ENCODE data around the gene OTUB2.

The OTUB2 gene

GRCh38 chr14:93997916-93998870 is 27.9 kb upstream of the OTUB2 start:
- Histone ChIP-seq H3K79me2 (ENCODE audit: control insufficient read depth, insufficient read depth, low read length, unreplicated experiment) (no peaks in the 10 kb centered on the region), H3K4me1 (ENCODE audit: control insufficient read depth, insufficient read depth, low read length, unreplicated experiment) (peaks cover 19% of the 10 kb centered on the region), H3K36me3 (ENCODE audit: insufficient read depth, low read length) (no peaks in the 10 kb centered on the region), H3K27ac (ENCODE audit: low read depth, low read length) (no peak overlapping the region), H3K27me3 (ENCODE audit: insufficient read depth, low read length) (peaks cover 5% of the 10 kb centered on the region; the same call in 1 of the 2 replicates), H3K4me3 (ENCODE audit: low read depth, low read length) (no peak overlapping the region), H2AFZ (ENCODE audit: low read length, unreplicated experiment) (no peak overlapping the region)

- no peak overlapping the region for H2AFZ ChIP-seq (ENCODE audit: low read length, unreplicated experiment)
- H3K4me1 ChIP-seq (ENCODE audit: control insufficient read depth, insufficient read depth, low read length, unreplicated experiment): peaks cover 19% of the 10 kb centered on the region
- H3K27ac ChIP-seq (ENCODE audit: low read depth, low read length): no peak overlapping the region
- H3K4me3 ChIP-seq (ENCODE audit: low read depth, low read length): no peak overlapping the region
- peaks cover 5% of the 10 kb centered on the region; the same call in 1 of the 2 replicates for H3K27me3 ChIP-seq (ENCODE audit: insufficient read depth, low read length)
- no peaks in the 10 kb centered on the region for H3K79me2 ChIP-seq (ENCODE audit: control insufficient read depth, insufficient read depth, low read length, unreplicated experiment)
- no peaks in the 10 kb centered on the region for H3K36me3 ChIP-seq (ENCODE audit: insufficient read depth, low read length)
Measured at GRCh38 chr14:93998871-93999403, 27.2 kb upstream of the OTUB2 start.

GRCh38 chr14:93999573-93999972 is 26.6 kb upstream of the OTUB2 start:
- H3K4me1 ChIP-seq (ENCODE audit: control insufficient read depth, insufficient read depth, low read length, unreplicated experiment): peaks cover 15% of the 10 kb centered on the region
- H3K4me3 ChIP-seq (ENCODE audit: low read depth, low read length): no peak overlapping the region
- H3K27ac ChIP-seq (ENCODE audit: low read depth, low read length): no peak overlapping the region
- no peaks in the 10 kb centered on the region for H3K79me2 ChIP-seq (ENCODE audit: control insufficient read depth, insufficient read depth, low read length, unreplicated experiment)
- H3K36me3 ChIP-seq (ENCODE audit: insufficient read depth, low read length): no peaks in the 10 kb centered on the region
- peaks cover 5% of the 10 kb centered on the region; the same call in 1 of the 2 replicates for H3K27me3 ChIP-seq (ENCODE audit: insufficient read depth, low read length)
- no peak overlapping the region for H2AFZ ChIP-seq (ENCODE audit: low read length, unreplicated experiment)

- peaks cover 5% of the 10 kb centered on the region; the same call in 1 of the 2 replicates for H3K27me3 ChIP-seq (ENCODE audit: insufficient read depth, low read length)
- no peak overlapping the region for H3K27ac ChIP-seq (ENCODE audit: low read depth, low read length)
- no peak overlapping the region for H2AFZ ChIP-seq (ENCODE audit: low read length, unreplicated experiment)
- peaks cover 8% of the 10 kb centered on the region for H3K4me1 ChIP-seq (ENCODE audit: control insufficient read depth, insufficient read depth, low read length, unreplicated experiment)
- no peak overlapping the region for H3K4me3 ChIP-seq (ENCODE audit: low read depth, low read length)
- H3K36me3 ChIP-seq (ENCODE audit: insufficient read depth, low read length): no peaks in the 10 kb centered on the region
- no peaks in the 10 kb centered on the region for H3K79me2 ChIP-seq (ENCODE audit: control insufficient read depth, insufficient read depth, low read length, unreplicated experiment)
Measured at GRCh38 chr14:94000267-94000666, 25.9 kb upstream of the OTUB2 start.

- H3K27ac ChIP-seq (ENCODE audit: low read depth, low read length): no peak overlapping the region
- no peaks in the 10 kb centered on the region for H3K36me3 ChIP-seq (ENCODE audit: insufficient read depth, low read length)
- H3K79me2 ChIP-seq (ENCODE audit: control insufficient read depth, insufficient read depth, low read length, unreplicated experiment): no peaks in the 10 kb centered on the region
- peaks cover 7% of the 10 kb centered on the region for H3K4me1 ChIP-seq (ENCODE audit: control insufficient read depth, insufficient read depth, low read length, unreplicated experiment)
- peaks cover 5% of the 10 kb centered on the region; the same call in 1 of the 2 replicates for H3K27me3 ChIP-seq (ENCODE audit: insufficient read depth, low read length)
- H3K4me3 ChIP-seq (ENCODE audit: low read depth, low read length): no peak overlapping the region
- no peak overlapping the region for H2AFZ ChIP-seq (ENCODE audit: low read length, unreplicated experiment)
Measured at GRCh38 chr14:94001016-94001415, 25.1 kb upstream of the OTUB2 start.

DNA sequence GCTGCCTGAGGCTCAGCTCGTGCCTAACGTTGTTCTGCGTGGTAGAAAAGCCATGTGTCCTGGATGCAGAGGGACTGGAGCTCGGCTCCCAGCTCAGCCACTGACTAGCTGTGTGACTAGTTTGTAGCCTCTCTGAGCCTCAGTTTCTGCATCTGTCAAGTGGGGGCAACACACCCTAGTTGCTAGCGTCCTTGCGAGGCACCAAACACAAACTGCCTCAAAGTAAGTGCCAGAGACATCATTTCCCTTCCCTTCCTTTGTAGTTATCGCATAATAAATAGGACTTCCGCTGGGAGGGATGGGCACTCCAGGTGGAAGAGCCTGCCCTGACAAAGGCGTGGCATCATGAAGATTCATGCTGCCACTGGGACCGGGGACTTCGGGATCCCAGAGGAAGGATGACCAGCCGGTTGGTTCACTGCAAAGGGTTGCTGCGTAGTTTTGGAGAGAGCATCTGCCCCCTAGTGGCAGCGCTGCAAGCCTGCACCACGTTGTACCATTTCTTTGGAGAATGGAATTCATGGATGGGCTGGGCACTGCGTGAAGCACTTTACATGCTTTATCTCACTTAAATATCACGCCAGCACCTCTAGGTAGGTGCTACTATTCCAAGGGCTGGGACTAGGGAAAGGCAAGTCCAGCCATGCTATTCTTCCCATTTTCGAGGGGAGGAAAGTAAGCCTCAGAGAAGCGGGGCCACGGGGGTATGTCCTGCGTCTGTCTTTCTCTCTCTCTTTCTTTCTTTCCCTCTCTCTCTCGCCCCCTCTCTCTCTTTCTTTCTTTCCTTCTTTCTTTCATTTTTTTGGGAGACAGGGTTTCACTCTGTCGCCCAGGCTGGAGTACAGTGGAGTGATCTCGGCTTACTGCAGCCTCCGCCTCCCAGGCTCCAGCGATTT is 24.4 kb upstream of the OTUB2 start:
- Histone ChIP-seq H3K36me3 (ENCODE audit: insufficient read depth, low read length) (no peaks in the 10 kb centered on the region), H3K4me1 (ENCODE audit: control insufficient read depth, insufficient read depth, low read length, unreplicated experiment) (peaks cover 7% of the 10 kb centered on the region), H2AFZ (ENCODE audit: low read length, unreplicated experiment) (no peak overlapping the region), H3K4me3 (ENCODE audit: low read depth, low read length) (no peak overlapping the region), H3K27me3 (ENCODE audit: insufficient read depth, low read length) (peaks cover 5% of the 10 kb centered on the region; the same call in 1 of the 2 replicates), H3K27ac (ENCODE audit: low read depth, low read length) (no peak overlapping the region), H3K79me2 (ENCODE audit: control insufficient read depth, insufficient read depth, low read length, unreplicated experiment) (no peaks in the 10 kb centered on the region)

GRCh38 chr14:94003397-94003796 is 22.7 kb upstream of the OTUB2 start:
- peaks cover 7% of the 10 kb centered on the region for H3K4me1 ChIP-seq (ENCODE audit: control insufficient read depth, insufficient read depth, low read length, unreplicated experiment)
- no peaks in the 10 kb centered on the region for H3K79me2 ChIP-seq (ENCODE audit: control insufficient read depth, insufficient read depth, low read length, unreplicated experiment)
- H3K27ac ChIP-seq (ENCODE audit: low read depth, low read length): no peak overlapping the region
- no peaks in the 10 kb centered on the region for H3K36me3 ChIP-seq (ENCODE audit: insufficient read depth, low read length)
- H3K27me3 ChIP-seq (ENCODE audit: insufficient read depth, low read length): peaks cover 5% of the 10 kb centered on the region; the same call in 1 of the 2 replicates
- H3K4me3 ChIP-seq (ENCODE audit: low read depth, low read length): no peak overlapping the region
- H2AFZ ChIP-seq (ENCODE audit: low read length, unreplicated experiment): no peak overlapping the region

DNA sequence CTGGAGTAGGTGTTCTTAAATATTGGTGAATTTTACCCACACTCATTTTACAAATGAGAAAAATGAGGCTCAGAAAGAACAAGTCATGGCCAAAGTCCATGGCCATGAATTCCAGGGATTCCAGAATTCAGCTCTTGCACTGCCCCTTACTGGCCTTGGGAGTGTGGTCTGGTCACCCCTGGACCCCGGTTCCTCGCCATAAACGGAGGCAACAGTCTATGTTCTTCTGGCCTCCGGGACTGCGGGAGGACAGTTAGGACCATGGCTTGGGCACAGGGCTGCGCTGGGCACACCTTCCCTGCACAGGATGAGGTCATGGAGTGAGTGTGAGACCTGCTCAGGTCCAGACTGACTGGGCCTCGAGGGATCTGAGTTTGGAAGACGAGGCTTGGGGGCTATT is 22.1 kb upstream of the OTUB2 start:
- H2AFZ ChIP-seq (ENCODE audit: low read length, unreplicated experiment): no peak overlapping the region
- no peaks in the 10 kb centered on the region for H3K79me2 ChIP-seq (ENCODE audit: control insufficient read depth, insufficient read depth, low read length, unreplicated experiment)
- no peak overlapping the region for H3K27ac ChIP-seq (ENCODE audit: low read depth, low read length)
- H3K4me1 ChIP-seq (ENCODE audit: control insufficient read depth, insufficient read depth, low read length, unreplicated experiment): peaks cover 7% of the 10 kb centered on the region
- H3K27me3 ChIP-seq (ENCODE audit: insufficient read depth, low read length): peaks cover 5% of the 10 kb centered on the region; the same call in 1 of the 2 replicates
- H3K36me3 ChIP-seq (ENCODE audit: insufficient read depth, low read length): no peaks in the 10 kb centered on the region
- H3K4me3 ChIP-seq (ENCODE audit: low read depth, low read length): no peak overlapping the region

DNA sequence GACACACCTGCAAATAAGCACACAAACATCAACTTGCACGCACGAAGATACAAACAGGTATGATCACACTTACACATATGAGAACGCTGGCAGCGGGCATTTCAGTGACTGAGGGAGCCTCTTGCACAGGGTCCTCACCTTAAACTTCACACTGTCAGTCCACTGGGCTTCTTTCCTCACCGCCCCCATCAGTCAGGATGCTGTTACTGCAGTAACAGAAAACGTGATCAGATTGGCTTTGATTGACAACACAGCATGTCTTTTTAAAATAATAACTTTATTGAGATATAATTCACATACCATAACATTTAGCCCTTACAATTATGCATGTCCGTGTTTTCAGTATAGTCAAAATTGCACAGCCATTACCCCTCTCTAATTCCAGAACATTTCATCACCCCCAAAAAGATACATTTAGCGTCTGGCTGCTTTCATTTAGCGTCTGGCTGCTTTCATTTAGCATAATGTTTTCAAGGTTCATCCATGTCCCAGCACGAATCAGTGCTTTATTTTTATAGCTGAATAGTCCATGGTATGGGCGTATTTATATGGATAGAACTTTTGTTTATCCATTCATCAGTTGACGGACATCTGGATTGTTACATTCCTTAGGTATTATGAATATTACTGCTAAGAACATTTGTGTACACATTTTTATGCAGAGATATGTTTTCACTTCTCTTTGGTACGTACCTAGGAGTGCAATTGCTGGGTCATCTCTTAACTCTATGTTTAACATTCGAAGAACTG is 20.6 kb upstream of the OTUB2 start:
- H3K4me3 ChIP-seq (ENCODE audit: low read depth, low read length): peak overlapping the region; percentile 74
- no peak overlapping the region for H3K27ac ChIP-seq (ENCODE audit: low read depth, low read length)
- no peaks in the 10 kb centered on the region for H3K36me3 ChIP-seq (ENCODE audit: insufficient read depth, low read length)
- H2AFZ ChIP-seq (ENCODE audit: low read length, unreplicated experiment): peak overlapping the region; percentile 18
- H3K4me1 ChIP-seq (ENCODE audit: control insufficient read depth, insufficient read depth, low read length, unreplicated experiment): peaks cover 10% of the 10 kb centered on the region
- H3K79me2 ChIP-seq (ENCODE audit: control insufficient read depth, insufficient read depth, low read length, unreplicated experiment): no peaks in the 10 kb centered on the region
- peaks cover 5% of the 10 kb centered on the region; the same call in 1 of the 2 replicates for H3K27me3 ChIP-seq (ENCODE audit: insufficient read depth, low read length)

DNA sequence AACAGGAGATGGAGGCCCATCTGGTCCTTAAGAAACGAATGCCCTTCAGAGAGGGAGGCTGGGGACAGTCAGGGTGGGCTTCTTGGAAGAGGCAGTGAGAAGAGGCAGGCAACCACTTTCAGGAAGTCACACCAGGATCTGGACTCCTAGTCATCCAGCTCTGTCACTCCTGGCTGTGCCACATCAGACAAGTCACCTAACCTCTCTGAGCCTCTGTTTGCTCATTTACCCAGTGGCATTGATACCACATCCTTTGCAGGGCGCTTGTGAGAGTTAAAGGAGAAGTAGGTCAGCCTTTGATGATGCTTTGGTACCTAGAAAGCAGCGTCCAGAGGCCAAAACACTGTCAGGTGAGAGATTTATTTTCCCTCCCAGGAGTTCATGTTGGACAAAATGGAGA is 17.9 kb upstream of the OTUB2 start:
- Histone ChIP-seq H3K4me1 (ENCODE audit: control insufficient read depth, insufficient read depth, low read length, unreplicated experiment) (peaks cover 10% of the 10 kb centered on the region), H3K27ac (ENCODE audit: low read depth, low read length) (no peak overlapping the region)

More for the DNA sequence above, 17.9 kb upstream of the OTUB2 start:
- no peaks in the 10 kb centered on the region for H3K79me2 ChIP-seq (ENCODE audit: control insufficient read depth, insufficient read depth, low read length, unreplicated experiment)
- H2AFZ ChIP-seq (ENCODE audit: low read length, unreplicated experiment): no peak overlapping the region
- H3K27me3 ChIP-seq (ENCODE audit: insufficient read depth, low read length): peaks cover 6% of the 10 kb centered on the region; the same call in 1 of the 2 replicates
- no peaks in the 10 kb centered on the region for H3K36me3 ChIP-seq (ENCODE audit: insufficient read depth, low read length)
- no peak overlapping the region for H3K4me3 ChIP-seq (ENCODE audit: low read depth, low read length)
